ENCODE data around the gene RIN3. TPM values are rescaled to one million over a fixed set of nuclear protein-coding genes. Genes with fewer than 3 reads are reported as not detected.
A peak's percentile ranks its signal among the peaks of the same experiment; 100 is the strongest.

The RIN3 gene
- total RNA-seq, 1 donor from 2014 or later, result 0.76 TPM

GRCh38 chr14:92633724-92634123 is 120.1 kb downstream of the RIN3 start:
- TF ChIP-seq CTCF (IDR thresholded peaks at IDR 0.05; ENCODE audit: partially characterized antibody, unreplicated experiment), result no peak
- H3K4me3 Mint-ChIP-seq (ENCODE audit: unreplicated experiment), result no peak overlapping the region
- DNase-seq, result no peak
- H3K9me3 Mint-ChIP-seq (ENCODE audit: unreplicated experiment), result peaks cover 12% of the 10 kb centered on the region
- no peaks in the 10 kb centered on the region for H3K36me3 Mint-ChIP-seq (ENCODE audit: unreplicated experiment)
- H3K27ac Mint-ChIP-seq (ENCODE audit: unreplicated experiment), result no peak overlapping the region
- H3K4me1 Mint-ChIP-seq (ENCODE audit: low read depth, unreplicated experiment), result peaks cover 10% of the 10 kb centered on the region
- H3K27me3 Mint-ChIP-seq (ENCODE audit: unreplicated experiment), result peaks cover 11% of the 10 kb centered on the region

- no peak overlapping the region for H3K27ac Mint-ChIP-seq (ENCODE audit: unreplicated experiment)
- no peaks in the 10 kb centered on the region for H3K36me3 Mint-ChIP-seq (ENCODE audit: unreplicated experiment)
- peaks cover 10% of the 10 kb centered on the region for H3K4me1 Mint-ChIP-seq (ENCODE audit: low read depth, unreplicated experiment)
- no peak for TF ChIP-seq CTCF (IDR thresholded peaks at IDR 0.05; ENCODE audit: partially characterized antibody, unreplicated experiment)
- no peak overlapping the region for H3K4me3 Mint-ChIP-seq (ENCODE audit: unreplicated experiment)
- H3K27me3 Mint-ChIP-seq (ENCODE audit: unreplicated experiment), result peaks cover 8% of the 10 kb centered on the region
- no peak for DNase-seq
- H3K9me3 Mint-ChIP-seq (ENCODE audit: unreplicated experiment), result peaks cover 14% of the 10 kb centered on the region
Measured at GRCh38 chr14:92635031-92635430, 121.5 kb downstream of the RIN3 start.

GRCh38 chr14:92635896-92636295 is 122.3 kb downstream of the RIN3 start:
- Mint-ChIP-seq H3K27ac (ENCODE audit: unreplicated experiment) (peak overlapping the region; percentile 65), H3K36me3 (ENCODE audit: unreplicated experiment) (no peaks in the 10 kb centered on the region), H3K4me1 (ENCODE audit: low read depth, unreplicated experiment) (peaks cover 10% of the 10 kb centered on the region), H3K9me3 (ENCODE audit: unreplicated experiment) (peaks cover 14% of the 10 kb centered on the region), H3K4me3 (ENCODE audit: unreplicated experiment) (no peak overlapping the region), H3K27me3 (ENCODE audit: unreplicated experiment) (peaks cover 8% of the 10 kb centered on the region)
- DNase-seq, result no peak
- no peak for TF ChIP-seq CTCF (IDR thresholded peaks at IDR 0.05; ENCODE audit: partially characterized antibody, unreplicated experiment)

GRCh38 chr14:92637228-92637627 is 123.6 kb downstream of the RIN3 start:
- no peak for TF ChIP-seq CTCF (IDR thresholded peaks at IDR 0.05; ENCODE audit: partially characterized antibody, unreplicated experiment)
- H3K36me3 Mint-ChIP-seq (ENCODE audit: unreplicated experiment), result no peaks in the 10 kb centered on the region
- H3K4me3 Mint-ChIP-seq (ENCODE audit: unreplicated experiment), result no peak overlapping the region
- DNase-seq, result peak; percentile 79
- peaks cover 8% of the 10 kb centered on the region for H3K27me3 Mint-ChIP-seq (ENCODE audit: unreplicated experiment)
- H3K27ac Mint-ChIP-seq (ENCODE audit: unreplicated experiment), result peak overlapping the region; percentile 86
- peaks cover 10% of the 10 kb centered on the region for H3K4me1 Mint-ChIP-seq (ENCODE audit: low read depth, unreplicated experiment)
- peaks cover 14% of the 10 kb centered on the region for H3K9me3 Mint-ChIP-seq (ENCODE audit: unreplicated experiment)

- DNase-seq, result no peak
- H3K27me3 Mint-ChIP-seq (ENCODE audit: unreplicated experiment), result peaks cover 8% of the 10 kb centered on the region
- peak overlapping the region; percentile 4 for H3K4me3 Mint-ChIP-seq (ENCODE audit: unreplicated experiment)
Measured at GRCh38 chr14:92637864-92638263, 124.3 kb downstream of the RIN3 start.

More at GRCh38 chr14:92637864-92638263, 124.3 kb downstream of the RIN3 start:
- TF ChIP-seq CTCF (IDR thresholded peaks at IDR 0.05; ENCODE audit: partially characterized antibody, unreplicated experiment), result no peak
- Mint-ChIP-seq H3K27ac (ENCODE audit: unreplicated experiment) (peak overlapping the region; percentile 86), H3K4me1 (ENCODE audit: low read depth, unreplicated experiment) (peaks cover 10% of the 10 kb centered on the region), H3K36me3 (ENCODE audit: unreplicated experiment) (no peaks in the 10 kb centered on the region), H3K9me3 (ENCODE audit: unreplicated experiment) (peaks cover 14% of the 10 kb centered on the region)
